ENCODE measurements around the gene ADAM22.
"Not testable (repeated sequence)": the region's sequence is repeated elsewhere in the genome, so short reads cannot be mapped to it uniquely, and the experiment has no call there.

ADAM22 gene, protein sequence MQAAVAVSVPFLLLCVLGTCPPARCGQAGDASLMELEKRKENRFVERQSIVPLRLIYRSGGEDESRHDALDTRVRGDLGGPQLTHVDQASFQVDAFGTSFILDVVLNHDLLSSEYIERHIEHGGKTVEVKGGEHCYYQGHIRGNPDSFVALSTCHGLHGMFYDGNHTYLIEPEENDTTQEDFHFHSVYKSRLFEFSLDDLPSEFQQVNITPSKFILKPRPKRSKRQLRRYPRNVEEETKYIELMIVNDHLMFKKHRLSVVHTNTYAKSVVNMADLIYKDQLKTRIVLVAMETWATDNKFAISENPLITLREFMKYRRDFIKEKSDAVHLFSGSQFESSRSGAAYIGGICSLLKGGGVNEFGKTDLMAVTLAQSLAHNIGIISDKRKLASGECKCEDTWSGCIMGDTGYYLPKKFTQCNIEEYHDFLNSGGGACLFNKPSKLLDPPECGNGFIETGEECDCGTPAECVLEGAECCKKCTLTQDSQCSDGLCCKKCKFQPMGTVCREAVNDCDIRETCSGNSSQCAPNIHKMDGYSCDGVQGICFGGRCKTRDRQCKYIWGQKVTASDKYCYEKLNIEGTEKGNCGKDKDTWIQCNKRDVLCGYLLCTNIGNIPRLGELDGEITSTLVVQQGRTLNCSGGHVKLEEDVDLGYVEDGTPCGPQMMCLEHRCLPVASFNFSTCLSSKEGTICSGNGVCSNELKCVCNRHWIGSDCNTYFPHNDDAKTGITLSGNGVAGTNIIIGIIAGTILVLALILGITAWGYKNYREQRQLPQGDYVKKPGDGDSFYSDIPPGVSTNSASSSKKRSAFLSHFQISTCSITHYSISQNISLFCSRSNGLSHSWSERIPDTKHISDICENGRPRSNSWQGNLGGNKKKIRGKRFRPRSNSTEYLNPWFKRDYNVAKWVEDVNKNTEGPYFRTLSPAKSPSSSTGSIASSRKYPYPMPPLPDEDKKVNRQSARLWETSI

DNA sequence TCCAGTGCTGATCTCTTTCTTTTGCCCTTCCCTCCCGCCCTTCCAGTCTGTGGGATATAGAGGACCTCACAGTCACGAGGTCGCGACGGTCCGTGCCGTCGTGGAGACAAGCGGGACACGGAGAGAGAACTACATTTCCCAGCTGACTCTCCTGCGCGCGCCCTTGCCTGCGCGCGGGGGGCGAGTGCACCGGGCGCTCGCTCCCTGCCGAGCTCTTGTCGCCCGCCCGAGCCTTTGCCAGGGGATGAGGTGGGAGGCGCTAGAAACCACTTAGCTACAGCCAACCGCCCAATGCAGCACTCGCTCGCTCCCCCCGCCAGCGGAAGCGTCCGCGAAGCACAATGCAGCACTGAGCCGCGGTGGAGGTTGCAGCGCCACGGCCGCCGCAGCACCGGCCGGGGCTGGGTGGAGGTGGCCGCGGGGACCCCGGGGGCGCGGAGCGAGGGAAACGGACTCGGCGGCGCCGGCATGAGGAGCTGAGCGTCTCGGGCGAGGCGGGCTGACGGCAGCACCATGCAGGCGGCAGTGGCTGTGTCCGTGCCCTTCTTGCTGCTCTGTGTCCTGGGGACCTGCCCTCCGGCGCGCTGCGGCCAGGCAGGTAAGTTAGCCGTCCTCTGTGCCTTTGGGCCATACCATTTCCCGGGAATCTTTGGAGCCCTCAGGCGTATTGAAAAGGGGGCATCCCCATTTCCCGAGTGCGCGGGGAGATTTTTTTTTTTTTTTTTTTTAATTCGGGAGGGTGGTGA is at the start of gene ADAM22:
ADAM22 (plus strand) TSS at position 299 of the 746 bp plus-strand sequence; CDS start at position 514, 215 bp downstream.
- peak; percentile 5 for DNase-seq

DNA sequence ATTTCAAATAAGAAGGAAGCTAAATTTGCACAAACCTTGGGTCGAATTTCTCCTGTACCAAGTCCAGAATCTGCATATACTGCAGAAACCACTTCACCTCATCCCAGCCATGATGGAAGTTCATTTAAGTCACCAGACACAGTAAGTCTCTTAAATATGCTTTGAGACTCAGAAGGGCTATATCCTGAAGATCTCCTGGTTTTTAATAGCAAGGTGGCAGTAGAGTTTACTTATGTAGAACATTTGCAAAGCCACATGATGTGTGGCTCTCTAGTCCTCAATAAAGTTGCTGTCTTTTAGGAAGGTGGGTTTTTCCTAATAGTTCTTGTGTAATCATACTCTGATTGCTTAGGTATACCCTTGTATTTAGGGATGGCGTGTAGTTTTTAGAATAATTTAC is 49.0 kb upstream of the ADAM22 start:
- no peak for DNase-seq

DNA sequence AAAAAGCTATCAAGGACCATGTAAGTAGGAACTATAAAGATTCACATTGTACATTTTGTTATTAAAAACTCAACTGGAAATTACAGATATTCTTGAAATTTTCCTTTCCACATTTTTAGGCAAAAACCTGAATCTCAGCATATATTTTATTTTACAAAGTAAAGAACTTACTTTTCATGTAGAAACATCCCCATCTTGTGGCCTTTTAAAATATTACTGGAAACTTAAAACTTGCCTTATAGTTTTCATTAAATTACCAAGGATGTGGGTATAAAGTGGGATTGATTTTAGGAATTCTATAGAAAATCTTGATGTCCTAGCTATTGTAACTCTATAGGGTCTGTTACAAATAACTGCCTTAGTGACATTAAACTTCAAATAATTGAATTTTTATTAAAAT is 47.2 kb upstream of the ADAM22 start:
- DNase-seq, result no peak

DNA sequence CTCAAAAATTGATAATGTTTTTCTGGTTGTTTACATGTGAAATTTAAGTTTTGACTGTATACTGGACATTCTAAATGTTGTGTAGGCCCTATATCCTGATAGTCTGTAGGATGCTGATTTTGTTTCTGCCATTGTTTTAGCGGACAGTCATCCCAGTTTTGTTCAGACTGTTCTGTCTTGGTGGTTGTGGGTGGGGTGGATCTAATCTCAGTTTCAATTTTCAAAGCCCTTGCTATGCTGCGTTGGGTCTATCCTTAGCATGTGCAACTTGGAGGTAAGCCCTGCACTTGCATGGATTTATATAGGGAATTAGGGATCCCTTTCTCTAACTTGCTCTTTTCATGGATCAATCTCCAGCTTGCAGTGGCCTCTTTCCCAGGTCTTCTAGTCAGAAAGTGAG is 38.7 kb upstream of the ADAM22 start:
- no peak for DNase-seq

DNA sequence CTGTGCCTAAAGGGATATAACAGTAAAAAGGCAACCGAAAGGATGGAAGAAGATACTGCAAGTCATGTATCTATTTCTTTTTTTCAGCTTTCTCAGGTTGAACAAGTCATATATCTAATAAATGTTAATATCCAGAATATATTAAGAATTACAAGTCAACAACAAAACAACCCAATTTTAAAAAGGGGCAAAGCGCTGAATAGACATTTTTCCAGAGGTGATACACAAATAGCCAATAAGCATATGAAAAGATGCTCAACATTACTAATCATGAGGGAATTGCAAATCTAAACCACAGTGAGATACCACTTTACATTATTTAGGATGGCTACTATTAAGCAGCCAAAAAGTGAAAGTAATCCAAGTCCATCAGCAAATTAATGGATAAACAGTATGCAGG is 34.8 kb upstream of the ADAM22 start:
- DNase-seq, result no peak

DNA sequence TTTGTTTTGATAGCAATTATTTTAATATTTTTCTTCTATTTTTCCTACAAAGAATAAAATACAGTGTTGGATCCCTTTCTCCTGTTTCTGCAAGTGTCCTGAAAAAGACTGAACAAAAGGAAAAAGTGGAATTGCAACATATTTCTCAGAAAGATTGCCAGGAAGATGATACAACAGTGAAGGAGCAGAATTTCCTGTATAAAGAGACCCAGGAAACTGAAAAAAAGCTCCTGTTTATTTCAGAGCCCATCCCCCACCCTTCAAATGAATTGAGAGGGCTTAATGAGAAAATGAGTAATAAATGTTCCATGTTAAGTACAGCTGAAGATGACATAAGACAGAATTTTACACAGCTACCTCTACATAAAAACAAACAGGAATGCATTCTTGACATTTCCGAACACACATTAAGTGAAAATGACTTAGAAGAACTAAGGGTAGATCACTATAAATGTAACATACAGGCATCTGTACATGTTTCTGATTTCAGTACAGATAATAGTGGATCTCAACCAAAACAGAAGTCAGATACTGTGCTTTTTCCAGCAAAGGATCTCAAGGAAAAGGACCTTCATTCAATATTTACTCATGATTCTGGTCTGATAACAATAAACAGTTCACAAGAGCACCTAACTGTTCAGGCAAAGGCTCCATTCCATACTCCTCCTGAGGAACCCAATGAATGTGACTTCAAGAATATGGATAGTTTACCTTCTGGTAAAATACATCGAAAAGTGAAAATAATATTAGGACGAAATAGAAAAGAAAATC is 26.7 kb upstream of the ADAM22 start:
- DNase-seq, result not testable (repeated sequence)

DNA sequence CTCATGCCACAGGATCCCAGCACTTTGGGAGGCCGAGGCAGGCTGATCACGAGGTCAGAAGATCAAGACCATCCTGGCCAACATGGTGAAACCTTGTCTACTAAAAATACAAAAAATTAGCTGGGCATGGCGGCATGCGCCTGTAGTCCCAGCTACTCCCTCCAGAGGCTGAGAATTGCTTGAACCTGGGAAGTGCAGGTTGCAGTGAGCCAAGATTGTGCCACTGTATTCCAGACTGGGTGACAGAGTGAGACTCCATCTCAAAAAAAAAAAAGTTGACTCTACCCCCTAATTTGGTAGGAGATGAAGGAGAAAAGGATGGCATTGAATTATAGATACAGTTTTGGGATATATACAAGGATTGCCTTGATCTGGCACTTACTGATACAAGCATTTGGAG is 25.2 kb upstream of the ADAM22 start:
- not testable (repeated sequence) for DNase-seq

DNA sequence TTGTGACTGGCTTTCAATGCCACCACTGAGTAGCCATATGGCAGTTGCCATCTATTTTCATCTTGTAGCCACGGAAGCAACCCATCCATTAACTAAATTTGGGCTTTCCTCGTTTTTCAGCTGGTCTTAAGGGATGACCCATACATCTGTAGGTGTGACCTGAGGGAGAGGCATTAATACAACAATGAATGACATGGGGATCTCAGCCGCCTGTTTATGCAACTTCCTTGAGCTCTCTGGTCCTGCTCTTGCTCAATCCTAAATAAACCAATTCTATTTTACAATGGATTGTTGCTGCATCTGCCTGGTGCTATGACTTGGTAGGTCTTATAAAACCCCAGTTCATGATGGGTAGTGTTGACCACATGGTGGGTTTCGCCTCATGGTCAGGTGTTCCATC is 21.9 kb upstream of the ADAM22 start:
- DNase-seq, result no peak

DNA sequence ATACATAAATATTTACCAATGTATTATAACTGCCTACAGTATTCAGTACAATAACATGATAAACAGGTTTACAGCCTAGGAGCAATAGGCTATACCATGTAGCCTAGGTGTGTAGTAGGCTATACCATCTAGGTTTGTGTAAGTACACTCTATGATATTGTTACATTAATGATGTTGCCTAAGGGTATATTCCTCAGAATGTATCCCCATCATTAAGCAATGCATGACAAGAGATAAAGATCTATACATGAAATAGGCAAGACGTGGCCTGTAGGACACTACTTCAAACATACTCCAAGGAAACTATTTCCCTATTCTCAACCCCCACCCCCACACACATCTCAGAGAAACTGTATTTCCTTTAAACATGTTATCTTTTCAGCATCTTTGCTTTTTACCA is 15.3 kb upstream of the ADAM22 start:
- no peak for DNase-seq

DNA sequence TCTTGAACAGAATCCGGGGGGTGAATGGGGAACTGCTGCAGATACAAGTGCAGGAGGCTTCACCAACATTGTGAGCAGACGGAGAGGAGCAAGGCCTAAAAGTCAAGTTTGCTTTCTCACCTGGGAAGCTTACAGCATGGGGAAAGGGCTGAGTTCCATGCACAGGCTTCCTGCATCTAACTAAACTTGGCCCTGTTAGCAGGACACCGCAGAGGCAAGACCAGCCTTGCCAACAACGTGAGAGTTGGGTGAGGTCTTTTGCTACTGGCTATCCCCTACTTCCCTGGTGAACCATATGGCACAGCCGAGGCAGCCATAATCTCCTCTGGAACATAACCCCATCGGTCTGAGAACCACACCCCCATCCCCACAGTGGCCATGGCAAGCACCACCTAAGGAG is 14.2 kb upstream of the ADAM22 start:
- DNase-seq, result no peak

DNA sequence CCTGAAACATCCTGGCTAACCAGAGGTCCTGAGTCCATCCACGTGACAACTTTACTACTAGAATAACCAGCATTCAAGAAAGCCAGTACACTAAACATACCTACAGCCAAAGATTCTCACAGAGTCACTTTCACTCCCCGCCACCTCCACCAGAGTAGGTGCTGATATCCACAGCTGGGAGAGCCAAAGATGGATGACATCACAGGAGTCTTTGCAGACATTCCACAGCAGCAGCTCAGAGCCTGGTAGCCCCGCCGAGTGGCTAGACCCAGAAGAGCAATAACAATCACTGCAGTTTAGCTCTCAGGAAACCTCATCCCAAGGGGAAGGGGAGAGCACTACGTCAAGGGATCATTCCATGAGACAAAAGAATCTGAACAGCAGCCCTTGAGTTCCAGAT is 13.5 kb upstream of the ADAM22 start:
- no peak for DNase-seq

DNA sequence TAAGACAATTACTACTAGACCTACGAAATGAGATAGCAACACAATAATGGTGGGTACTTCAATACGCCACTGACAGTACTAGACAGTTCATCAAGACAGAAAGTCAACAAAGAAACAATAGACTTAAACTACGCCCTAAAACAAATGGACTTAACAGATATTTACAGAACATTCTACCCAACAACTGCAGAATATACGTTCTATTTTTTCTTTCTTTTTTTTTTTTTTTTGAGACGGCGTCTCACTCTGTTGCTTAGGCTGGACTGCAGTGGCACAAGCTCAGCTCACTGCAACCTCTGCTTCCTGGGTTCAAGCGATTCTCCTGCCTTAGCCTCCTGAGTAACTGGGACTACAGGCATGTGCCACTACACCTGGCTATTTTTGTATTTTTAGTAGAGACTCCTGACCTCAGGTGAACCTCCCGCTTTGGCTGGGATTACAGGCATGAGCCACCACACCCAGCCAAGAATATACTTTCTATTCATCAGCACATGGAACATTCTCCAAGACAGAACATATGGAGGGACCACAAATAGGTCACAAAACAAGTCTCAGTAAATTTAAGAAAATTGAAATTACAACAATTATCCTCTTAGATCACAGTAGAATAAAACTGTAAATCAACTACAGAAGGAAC is 11.2 kb upstream of the ADAM22 start:
- DNase-seq, result not testable (repeated sequence)

DNA sequence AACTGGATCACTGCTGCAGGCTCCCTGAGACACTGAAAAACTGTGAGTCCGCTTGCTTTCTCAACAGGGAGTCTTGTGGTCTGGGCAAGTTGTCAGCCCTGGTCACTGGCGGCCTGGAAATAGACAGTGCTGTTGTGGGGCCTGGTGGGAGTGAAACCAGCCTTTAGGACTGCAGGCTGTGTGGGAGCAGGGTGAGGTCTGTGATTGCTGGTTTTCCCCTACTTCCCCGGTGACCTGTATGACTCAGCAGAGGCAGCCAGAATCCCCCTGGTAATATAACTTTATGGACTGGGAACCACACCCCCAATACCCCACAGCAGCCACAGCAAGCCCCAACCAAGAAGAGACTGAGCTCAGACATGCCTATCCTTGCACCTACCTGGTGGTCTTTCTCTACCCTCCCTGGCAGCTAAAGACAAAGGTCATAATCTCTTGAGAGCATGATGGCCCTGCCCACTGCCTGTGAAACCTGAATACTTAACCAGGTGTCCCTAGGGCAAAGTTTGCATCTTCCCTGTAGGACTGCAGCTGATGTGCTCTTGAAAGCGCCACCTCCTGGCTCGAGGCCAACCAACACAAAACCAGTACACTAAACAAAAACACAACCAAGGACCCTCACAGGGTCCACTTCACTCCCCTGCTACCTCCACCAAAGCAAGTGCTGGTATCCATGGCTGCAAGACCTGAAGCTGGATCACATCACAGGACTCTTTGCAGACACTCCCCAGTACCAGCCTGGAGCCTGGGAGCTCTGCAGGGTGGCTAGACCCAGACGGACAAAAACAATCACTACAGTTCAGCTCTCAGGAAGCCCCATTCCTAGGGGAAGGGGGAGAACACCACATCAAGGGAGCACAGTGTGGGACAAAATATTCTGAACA is 7.2 kb upstream of the ADAM22 start:
- no peak for DNase-seq

DNA sequence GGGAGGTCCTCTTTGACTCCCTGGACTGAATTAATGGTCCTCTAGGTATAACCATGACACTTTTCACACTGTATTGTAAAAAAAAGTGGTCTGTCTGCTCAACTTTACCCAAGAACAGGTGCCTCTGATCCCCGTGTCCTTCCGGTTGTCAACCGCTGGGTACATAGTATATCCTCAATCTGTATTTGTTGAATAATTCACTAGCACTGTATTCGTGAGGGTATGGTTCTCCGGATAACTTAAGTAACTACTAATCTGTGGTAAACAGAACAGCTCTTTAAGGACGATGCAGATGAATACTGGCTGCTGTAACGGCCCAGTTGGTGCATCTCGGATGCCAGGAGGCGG is 472 bp upstream of the ADAM22 start:
- no peak for DNase-seq

DNA sequence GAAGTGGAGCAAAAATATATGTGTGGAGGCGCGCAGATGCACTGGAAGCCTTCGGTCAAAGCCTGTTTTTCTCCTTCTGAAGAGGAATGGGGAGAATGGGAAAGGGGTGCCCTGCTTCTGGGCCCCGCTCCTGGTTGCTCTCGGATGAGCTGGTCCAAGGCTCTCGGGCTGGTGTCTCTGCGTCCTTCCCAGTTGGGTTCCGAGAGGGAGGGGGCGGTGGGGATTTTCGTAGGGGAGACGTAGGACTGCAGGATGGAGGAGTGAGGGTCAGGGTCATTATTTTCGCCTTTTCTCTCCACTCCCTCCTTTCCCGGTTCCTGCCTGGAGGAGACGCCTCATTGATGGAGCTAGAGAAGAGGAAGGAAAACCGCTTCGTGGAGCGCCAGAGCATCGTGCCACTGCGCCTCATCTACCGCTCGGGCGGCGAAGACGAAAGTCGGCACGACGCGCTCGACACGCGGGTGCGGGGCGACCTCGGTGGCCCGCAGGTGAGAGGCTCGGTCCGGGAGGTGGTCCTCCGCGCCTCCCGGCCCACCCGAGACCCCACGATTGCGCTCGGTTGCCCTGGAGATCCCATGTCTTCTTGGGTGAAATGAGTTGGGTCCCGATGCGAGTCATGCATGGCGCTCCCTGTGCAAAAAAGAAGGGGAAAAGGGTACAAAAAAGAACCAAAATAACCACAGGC is 790 bp downstream of the ADAM22 start:
- DNase-seq, result no peak

DNA sequence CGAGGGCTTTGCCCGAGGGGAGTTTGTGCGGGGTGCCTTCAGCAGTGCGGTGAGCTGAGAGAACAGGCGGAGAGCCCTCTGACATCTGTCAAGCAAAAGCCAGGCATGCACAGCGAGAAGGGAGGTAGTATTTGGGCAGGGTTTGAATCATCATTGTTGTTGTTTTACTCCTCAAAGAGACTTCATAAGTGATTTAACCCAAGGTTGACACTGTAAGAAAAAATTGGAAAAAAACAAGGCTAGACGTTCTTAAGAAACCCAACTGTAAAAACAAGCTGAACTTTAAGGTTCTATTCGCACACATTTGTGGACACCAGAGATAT is 1.3 kb downstream of the ADAM22 start:
- DNase-seq, result no peak

DNA sequence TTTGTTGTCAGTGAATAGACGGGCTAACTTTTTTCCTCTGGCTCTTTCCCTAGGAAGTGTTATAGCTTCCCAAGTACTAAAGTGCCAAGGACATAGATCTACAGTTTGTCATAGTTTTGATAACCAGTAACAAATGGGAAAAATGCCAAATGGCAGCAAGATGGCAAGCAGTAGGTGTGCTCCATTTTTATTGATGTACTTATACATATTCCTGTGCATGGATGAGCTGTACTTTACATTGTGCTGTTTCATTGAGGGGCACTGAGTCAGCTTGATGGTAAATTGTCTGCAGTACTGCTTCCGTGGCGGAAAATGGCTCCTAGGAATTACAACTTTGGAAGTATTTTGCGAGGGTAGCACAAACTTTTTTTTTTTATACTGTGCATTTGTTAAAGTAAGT is 7.1 kb downstream of the ADAM22 start:
- no peak for DNase-seq

DNA sequence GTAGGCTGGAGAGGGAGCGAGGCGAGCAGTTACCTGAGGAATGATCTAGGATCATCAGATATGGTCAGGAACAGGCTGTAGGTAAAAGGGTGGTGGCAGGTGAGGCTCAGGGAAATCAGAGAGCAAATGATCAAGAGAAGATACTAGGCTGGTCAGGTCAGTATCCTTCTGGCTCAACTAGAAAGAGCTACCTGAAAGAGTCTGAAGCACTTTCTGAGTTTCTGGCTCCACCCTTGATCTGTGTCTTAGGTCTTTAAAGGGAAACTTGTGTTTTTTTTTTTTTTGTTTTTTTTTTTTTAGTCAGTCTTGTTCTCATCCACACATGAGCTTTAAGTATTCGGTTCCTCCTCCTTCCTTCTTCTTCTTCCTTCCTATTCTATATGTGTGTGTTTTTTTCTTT is 10.5 kb downstream of the ADAM22 start:
- DNase-seq, result no peak

DNA sequence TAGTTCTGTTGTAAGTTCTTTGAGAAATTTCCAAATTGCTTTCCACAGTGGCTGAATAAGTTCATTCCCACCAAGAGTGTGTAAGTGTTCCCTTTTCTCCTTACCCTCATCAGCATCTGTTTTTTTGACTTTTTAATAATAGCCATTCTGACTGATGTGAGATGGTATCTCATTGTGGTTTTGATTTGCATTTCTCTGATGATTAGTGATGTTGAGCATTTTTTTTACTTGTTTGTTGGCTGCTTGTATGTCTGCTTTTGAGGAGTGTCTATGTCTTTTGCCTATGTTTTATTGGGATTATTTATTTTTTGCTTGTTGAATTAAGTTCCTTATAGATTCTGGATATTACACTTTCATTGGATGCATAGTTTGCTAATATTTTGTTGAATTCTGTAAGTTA is 11.9 kb downstream of the ADAM22 start:
- DNase-seq, result not testable (repeated sequence)

DNA sequence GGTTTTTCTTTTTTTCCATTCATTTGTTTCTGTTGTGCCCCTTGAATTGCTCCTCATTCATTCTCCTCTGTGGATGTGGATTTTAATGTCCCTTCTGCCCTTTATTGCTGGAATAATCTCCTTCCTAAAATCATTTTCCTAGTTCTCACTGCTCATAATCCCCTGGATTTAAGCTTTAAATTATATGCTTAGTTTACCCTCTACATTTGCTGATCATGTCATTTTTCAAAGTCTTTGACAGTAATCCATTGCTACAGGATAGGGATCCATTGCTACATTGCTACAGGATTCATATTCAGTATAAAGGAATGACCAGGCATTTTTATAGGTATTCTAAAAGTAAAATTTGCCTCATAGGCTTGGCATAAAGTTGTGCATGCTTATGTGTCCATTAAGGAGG is 14.3 kb downstream of the ADAM22 start:
- DNase-seq, result no peak

DNA sequence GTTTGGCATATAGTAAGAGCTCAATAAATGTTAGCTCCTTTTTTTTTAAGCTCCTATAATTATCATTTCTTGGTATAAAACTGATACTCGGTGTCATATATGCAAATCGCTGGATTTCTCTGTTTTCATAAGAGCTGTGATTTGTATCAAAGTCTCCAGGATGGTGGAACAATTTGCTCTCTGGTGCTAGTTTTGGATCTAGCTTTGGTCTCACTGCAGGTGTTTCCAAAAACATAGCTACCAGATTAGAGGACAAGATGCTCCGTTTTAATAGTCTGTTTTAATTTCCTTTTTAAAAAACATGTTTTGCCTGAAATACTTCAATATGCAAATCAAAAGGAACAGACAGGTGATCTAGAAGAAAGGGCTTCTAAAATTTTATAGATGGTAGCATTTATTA is 25.3 kb downstream of the ADAM22 start:
- no peak for DNase-seq
